Activated CD4-positive, alpha-beta T cell treated with anti-CD3 and anti-CD28 coated beads for 36 hours (primary cell): ENCODE measurements around the gene SEC24A. TPM values are rescaled to one million over a fixed set of nuclear protein-coding genes. Genes with fewer than 3 reads are reported as not detected.
"Not testable (repeated sequence)": the region's sequence is repeated elsewhere in the genome, so short reads cannot be mapped to it uniquely, and the experiment has no call there.

Experiments used
- ATAC-seq: fragments of 200-7000 bp; cut with Tn5 transposase; one replicate; pipeline ENCODE4 v1.10.0; 2021; ENCODE audit warnings: mild to moderate bottlenecking, moderate library complexity
- CTCF ChIA-PET: fragments of 350-600 bp; sonication (Branson Sonifier 250); formaldehyde crosslinking; loops from one replicate; lab custom pipeline; 2021; ENCODE audit warnings: antibody characterized with exemption; lab: Charles Lee
- POLR2A ChIA-PET: fragments of 350-600 bp; sonication (Branson Sonifier 250); formaldehyde crosslinking; loops from one replicate; lab custom pipeline; 2021; ENCODE audit warnings: antibody characterized with exemption, inconsistent platforms; lab: Charles Lee
- DNase-seq: peaks from one replicate; pipeline ENCODE4 v3.0.0-alpha.2; 2020
- H3K27ac Mint-ChIP-seq: one replicate; pipeline ENCODE4 v1.8.0; 2021; ENCODE audit warnings: mixed read lengths
- H3K27me3 Mint-ChIP-seq: one replicate; pipeline ENCODE4 v1.8.0; 2021; ENCODE audit warnings: mixed read lengths
- H3K36me3 Mint-ChIP-seq: one replicate; pipeline ENCODE4 v1.8.0; 2021; ENCODE audit warnings: low read depth, mixed read lengths
- H3K4me1 Mint-ChIP-seq: one replicate; pipeline ENCODE4 v1.8.0; 2021; ENCODE audit warnings: mixed read lengths
- H3K4me3 Mint-ChIP-seq: one replicate; pipeline ENCODE4 v1.8.0; 2021; ENCODE audit warnings: mild to moderate bottlenecking, moderate library complexity, mixed read lengths
- H3K9me3 Mint-ChIP-seq: one replicate; pipeline ENCODE4 v1.8.0; 2021; ENCODE audit warnings: low read depth, mixed read lengths
- intact Hi-C, 2 experiments: fragments of 100-400 bp; cut with DNase I in 1 of 2; cut with micrococcal nuclease in 1 of 2; formaldehyde crosslinking; loops; one replicate each; pipeline versions ENCODE4 v1.14.2 to v1.15.1; 2022 to 2024; cut with DNase I, micrococcal nuclease
- total RNA-seq, 2 experiments: library from RNA; stranded (reverse); gene quantifications; one replicate each; pipeline ENCODE4 v1.2.3, GENCODE V29; 2021

SEC24A gene
- total RNA-seq, 2 experiments from 2014 or later: 32.2 to 41.3 TPM

DNA sequence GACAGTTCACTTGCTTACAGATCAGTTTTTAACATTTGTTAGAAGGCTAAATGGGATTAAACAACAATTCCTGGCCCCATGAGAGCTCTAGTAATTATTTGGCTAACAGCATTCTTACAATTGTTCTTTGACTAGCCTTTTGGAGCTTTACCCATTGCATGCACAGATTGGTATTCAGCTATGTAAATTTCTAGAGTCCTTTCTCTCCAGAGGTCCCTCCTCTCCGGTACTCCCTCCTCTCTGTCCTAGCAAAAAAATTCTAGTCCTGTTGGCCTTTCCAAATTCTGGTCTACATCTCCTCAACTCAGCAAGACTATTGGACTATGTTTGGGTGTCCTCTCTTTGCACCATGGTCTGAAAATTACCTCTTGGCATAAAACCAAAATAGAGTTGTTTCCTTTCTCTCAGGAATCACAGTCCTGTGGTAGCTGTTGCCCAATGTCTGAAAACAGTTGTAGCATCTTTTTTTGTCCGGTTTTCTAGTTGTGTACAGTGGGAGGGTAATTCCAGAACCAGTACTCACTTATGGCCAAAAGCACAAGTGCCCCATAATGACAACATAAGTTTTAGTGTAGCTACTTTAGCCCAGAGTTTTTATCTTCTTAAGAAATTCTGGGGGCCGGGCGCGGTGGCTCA, 34.0 kb upstream of the SEC24A start:
- Mint-ChIP-seq H3K36me3 (peaks cover 30% of the 10 kb centered on the region), H3K4me1 (peaks cover 14% of the 10 kb centered on the region), H3K9me3 (no peaks in the 10 kb centered on the region), H3K27me3 (no peaks in the 10 kb centered on the region), H3K27ac (peak overlapping the region; percentile 27), H3K4me3 (no peak overlapping the region)
- ATAC-seq (no peak), DNase-seq (no peak)
- intact Hi-C loops: no loop called here
- POLR2A ChIA-PET: no interaction called here
- CTCF ChIA-PET: interaction anchor here (0.6 to 1.1 kb wide), 4 partner anchors 21 to 68 kb away, joined by 3 to 4 read pairs (median 3); no protein-coding TSS in a partner anchor

DNA sequence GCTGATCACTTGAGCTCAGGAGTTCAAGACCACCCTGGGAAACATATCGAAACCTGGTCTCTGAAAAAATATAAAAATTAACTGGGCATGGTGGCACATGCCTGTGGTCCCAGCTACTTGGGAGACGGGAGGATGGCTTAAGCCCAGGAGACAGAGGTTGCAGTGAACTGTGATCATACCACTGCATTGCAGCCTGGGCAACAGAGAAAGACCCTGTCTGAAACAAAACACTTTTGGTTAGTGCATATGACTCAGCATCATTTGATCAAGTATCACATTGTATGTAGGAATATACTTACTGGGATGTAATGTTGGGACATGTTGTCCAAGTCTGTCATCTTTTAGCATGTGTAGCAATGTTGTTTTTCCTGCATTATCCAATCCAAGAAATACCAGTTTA, 28.0 kb upstream of the SEC24A start:
- Mint-ChIP-seq H3K9me3 (no peaks in the 10 kb centered on the region), H3K4me3 (no peak overlapping the region), H3K27me3 (no peaks in the 10 kb centered on the region), H3K36me3 (peaks cover 23% of the 10 kb centered on the region), H3K4me1 (peaks cover 7% of the 10 kb centered on the region), H3K27ac (no peak overlapping the region)
- ChIA-PET POLR2A (interaction anchor here (0.7 kb wide), 1 partner anchor 189 kb away, joined by 3 read pairs; no protein-coding TSS in a partner anchor), CTCF (interaction anchor here (0.7 to 1.1 kb wide), 4 partner anchors 14 to 250 kb away, joined by 3 read pairs; no protein-coding TSS in a partner anchor)
- no peak for ATAC-seq
- DNase-seq: no peak
- intact Hi-C loops: no loop called here

DNA sequence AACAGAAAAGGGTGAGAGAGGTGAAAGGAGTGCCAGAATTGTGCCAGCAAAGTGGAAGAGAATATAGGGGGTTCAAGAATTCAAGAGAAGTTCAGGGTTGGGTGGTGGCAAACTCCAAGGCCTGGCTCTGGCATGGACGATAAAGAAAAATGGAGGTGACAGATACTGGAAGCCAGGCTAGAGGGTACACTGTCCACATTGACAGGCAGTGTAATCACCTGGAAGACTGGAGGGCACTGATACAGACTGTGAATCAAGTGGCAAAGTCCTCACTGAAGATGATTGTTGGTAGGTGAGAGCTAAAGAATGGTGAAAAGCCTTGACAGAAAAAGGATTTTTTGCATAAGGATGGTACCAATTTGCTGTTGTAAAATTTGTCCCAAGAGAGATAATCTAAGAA, 23.0 kb upstream of the SEC24A start:
- Mint-ChIP-seq H3K36me3 (peaks cover 19% of the 10 kb centered on the region), H3K4me1 (peaks cover 15% of the 10 kb centered on the region), H3K27me3 (no peaks in the 10 kb centered on the region), H3K27ac (no peak overlapping the region), H3K9me3 (no peaks in the 10 kb centered on the region), H3K4me3 (no peak overlapping the region)
- CTCF ChIA-PET: no interaction called here
- POLR2A ChIA-PET: no interaction called here
- ATAC-seq: no peak
- DNase-seq: no peak
- intact Hi-C loops: no loop called here

DNA sequence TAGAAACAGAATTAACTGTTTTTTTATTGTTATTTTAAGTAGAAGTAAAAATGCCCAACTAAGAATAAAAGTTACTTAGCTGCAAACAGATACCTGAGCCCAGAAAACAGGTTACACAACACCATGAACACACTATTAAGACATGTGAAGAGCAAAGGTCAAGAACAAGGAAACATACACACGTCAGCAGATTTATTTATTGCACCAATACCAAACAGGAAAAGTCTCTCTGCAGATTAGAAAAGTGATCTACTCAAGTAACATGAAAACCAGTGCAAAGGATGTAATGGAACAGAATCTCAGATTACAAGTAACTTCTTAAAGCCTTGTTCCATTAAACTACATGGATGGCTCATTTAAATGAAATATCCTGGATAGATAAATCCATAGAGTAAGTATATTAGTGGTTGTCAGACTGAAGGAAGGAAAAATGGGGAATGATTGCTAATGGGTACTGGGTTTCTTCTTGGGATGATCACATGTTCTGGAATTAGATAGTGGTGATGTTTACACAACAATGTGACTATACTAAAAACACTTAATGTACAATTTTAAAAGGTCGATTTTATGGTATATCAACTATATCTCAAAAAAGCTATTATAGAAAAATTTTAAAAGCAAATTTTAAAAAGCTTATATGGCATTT, 22.1 kb upstream of the SEC24A start:
- peaks cover 22% of the 10 kb centered on the region for H3K4me1 Mint-ChIP-seq
- H3K9me3 Mint-ChIP-seq: no peaks in the 10 kb centered on the region
- DNase-seq (no peak), ATAC-seq (no peak)
- H3K36me3 Mint-ChIP-seq: peaks cover 20% of the 10 kb centered on the region
- H3K27ac Mint-ChIP-seq: peak overlapping the region; percentile 29
- H3K4me3 Mint-ChIP-seq: no peak overlapping the region
- ChIA-PET CTCF (no interaction called here), POLR2A (interaction anchor here (0.6 kb wide), 1 partner anchor 39 kb away, joined by 3 read pairs; no protein-coding TSS in a partner anchor)
- no peaks in the 10 kb centered on the region for H3K27me3 Mint-ChIP-seq
- intact Hi-C loops: no loop called here

DNA sequence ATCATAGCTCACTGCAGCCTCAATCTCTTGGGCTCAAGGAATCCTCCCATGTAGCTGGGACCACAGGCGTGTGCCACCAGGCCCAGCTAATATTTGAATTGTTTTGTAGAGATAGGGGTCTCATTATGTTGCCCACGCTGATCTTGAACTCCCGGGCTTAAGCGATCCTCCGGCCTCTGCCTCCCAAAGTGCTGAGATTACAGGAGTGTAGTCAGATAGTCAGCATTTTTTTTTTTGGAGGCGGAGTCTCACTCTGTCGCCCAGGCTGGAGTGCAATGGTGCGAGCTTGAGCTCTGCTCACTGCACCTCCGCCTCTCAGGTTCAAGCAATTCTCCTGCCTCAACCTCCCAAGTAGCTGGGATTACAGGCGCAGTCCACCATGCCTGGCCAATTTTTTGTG, 14.4 kb upstream of the SEC24A start:
- no peak for DNase-seq
- Mint-ChIP-seq H3K27me3 (no peaks in the 10 kb centered on the region), H3K27ac (peak overlapping the region; percentile 25), H3K36me3 (peaks cover 9% of the 10 kb centered on the region), H3K4me3 (no peak overlapping the region), H3K4me1 (peaks cover 18% of the 10 kb centered on the region), H3K9me3 (no peaks in the 10 kb centered on the region)
- POLR2A ChIA-PET: interaction anchor here (1.8 kb wide), 1 partner anchor 26 kb away, joined by 12 read pairs; no protein-coding TSS in a partner anchor
- CTCF ChIA-PET: interaction anchor here (0.7 to 2.9 kb wide), 4 partner anchors 9 to 252 kb away, joined by 3 to 11 read pairs (median 6); no protein-coding TSS in a partner anchor
- intact Hi-C loops: no loop called here
- no peak for ATAC-seq

DNA sequence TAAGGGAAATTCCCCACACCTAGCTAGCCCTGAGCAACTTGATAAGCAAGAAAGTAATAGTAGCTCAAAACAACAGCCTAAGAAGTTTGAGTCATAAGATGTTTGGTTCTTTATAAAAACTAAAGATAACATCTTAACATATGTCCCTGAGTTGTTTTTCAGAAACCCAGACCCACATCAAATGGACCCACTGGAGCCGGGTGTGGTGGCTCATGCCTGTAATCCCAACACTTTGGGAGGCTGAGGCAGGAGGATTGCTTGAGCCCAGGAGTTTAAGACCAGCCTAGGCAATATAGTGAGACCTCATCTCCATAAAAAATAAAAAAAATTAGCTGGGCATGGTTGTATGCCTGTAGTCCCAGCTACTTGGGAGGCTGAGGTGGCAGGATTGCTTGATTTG, 13.2 kb upstream of the SEC24A start:
- ChIA-PET POLR2A (interaction anchor here (0.6 to 1.8 kb wide), 2 partner anchors 25 to 27 kb away, joined by 3 to 12 read pairs; no protein-coding TSS in a partner anchor), CTCF (interaction anchor here (0.6 to 2.9 kb wide), 6 partner anchors 8 to 48 kb away, joined by 3 to 11 read pairs (median 5); partner anchors contain the start of gene SEC24A)
- DNase-seq, H3K27me3 Mint-ChIP-seq, intact Hi-C loops, H3K36me3 Mint-ChIP-seq, H3K9me3 Mint-ChIP-seq, H3K4me3 Mint-ChIP-seq: not testable (repeated sequence)
- Mint-ChIP-seq H3K4me1 (peaks cover 16% of the 10 kb centered on the region), H3K27ac (peak overlapping the region; percentile 73)
- peak; percentile 13 for ATAC-seq

DNA sequence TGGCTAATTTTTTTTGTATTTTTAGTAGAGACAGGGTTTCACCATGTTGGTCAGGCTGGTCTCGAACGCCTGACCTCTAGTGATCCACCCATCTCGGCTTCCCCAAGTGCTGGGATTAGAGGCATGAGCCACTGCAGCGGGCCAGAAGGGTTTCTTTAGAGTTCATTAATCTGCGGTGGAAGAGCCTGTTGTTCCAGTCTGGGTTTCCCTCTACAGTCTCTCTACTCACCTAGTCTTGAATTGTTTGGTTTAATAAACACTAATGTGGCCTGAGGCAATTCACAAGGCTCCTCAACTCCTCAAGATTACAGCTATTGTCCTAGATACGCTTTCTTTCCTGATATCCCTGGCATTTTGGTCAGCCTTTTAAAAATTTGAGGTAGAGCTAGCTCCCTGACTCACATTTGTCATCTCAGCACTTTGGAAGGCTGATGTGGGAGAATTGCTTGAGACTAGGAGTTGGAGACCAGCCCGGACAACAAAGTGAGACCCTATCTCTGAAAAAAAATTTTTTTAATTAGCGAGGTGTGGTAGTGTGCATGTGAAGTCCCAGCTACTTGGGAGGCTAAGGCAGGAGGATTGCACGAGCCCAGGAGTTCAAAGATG, 11.4 kb upstream of the SEC24A start:
- no peak overlapping the region for H3K27ac Mint-ChIP-seq
- no peaks in the 10 kb centered on the region for H3K27me3 Mint-ChIP-seq
- H3K4me3 Mint-ChIP-seq: no peak overlapping the region
- DNase-seq (no peak), ATAC-seq (no peak)
- no peaks in the 10 kb centered on the region for H3K36me3 Mint-ChIP-seq
- intact Hi-C loops: no loop called here
- peaks cover 6% of the 10 kb centered on the region for H3K4me1 Mint-ChIP-seq
- CTCF ChIA-PET: interaction anchor here (1.1 to 1.6 kb wide), 2 partner anchors 10 to 50 kb away, joined by 3 to 4 read pairs; no protein-coding TSS in a partner anchor
- no peaks in the 10 kb centered on the region for H3K9me3 Mint-ChIP-seq
- POLR2A ChIA-PET: interaction anchor here (0.7 to 1.0 kb wide), 2 partner anchors 50 to 101 kb away, joined by 3 to 5 read pairs; partner anchors contain the start of gene CAMLG

DNA sequence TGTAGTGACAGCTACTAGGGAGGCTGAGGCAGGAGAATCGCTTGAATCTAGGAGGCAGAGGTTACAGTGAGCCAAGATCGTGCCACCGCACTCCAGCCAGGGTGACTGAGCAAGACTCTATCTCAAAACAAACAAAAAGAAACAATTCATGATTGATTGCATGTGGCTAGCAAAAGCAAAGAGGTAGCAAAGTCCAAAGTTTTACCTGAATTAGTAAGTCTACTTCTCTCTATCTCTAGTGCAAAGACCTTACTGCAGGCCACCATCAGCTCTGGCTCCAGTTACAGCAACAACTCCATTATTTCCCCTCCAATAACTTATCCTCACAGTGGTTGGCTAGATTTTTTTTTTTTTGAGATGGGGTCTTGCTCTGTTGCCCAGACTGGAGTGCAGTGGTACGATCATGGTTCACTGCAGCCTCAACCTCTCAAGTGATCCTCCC, 9.8 kb upstream of the SEC24A start:
- no peak for DNase-seq
- Mint-ChIP-seq H3K36me3 (no peaks in the 10 kb centered on the region), H3K9me3 (no peaks in the 10 kb centered on the region), H3K4me1 (peaks cover 6% of the 10 kb centered on the region), H3K27me3 (no peaks in the 10 kb centered on the region), H3K4me3 (no peak overlapping the region), H3K27ac (no peak overlapping the region)
- ATAC-seq: no peak
- ChIA-PET CTCF (no interaction called here), POLR2A (interaction anchor here (0.5 kb wide), 1 partner anchor 542 kb away, joined by 4 read pairs; no protein-coding TSS in a partner anchor)
- intact Hi-C loops: no loop called here

DNA sequence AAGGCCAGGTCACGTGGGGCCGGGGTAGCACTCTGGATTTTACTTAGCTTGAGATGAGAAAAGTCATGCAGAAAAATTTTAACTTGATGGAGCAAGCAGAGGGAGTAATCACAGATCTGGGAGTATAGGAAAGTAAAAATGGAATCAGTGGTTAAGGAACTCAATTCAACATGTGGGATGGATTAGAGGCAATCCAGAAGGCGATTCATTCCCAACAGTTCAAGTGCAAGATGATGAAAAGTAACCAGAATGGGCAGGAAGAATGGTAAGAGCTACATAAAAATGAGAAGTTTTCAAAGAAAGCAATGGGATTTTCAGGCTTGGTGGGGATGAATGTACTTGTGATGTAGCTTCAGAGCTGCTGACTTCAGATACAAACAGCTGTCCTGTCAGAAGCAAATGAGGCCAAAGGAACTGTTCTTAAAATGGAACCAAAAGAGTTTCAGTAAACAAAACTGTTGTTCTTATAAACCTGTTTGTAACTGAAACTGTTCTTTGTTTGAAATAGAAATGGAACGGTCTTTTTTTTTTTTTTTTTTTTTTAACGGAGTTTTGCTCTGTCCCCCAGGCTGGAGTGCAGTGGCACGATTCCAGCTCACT, 5.6 kb upstream of the SEC24A start:
- no peak for DNase-seq
- H3K36me3 Mint-ChIP-seq: no peaks in the 10 kb centered on the region
- H3K4me3 Mint-ChIP-seq: no peak overlapping the region
- peak overlapping the region; percentile 10 for H3K27ac Mint-ChIP-seq
- H3K27me3 Mint-ChIP-seq: no peaks in the 10 kb centered on the region
- ChIA-PET POLR2A (no interaction called here), CTCF (interaction anchor here (0.7 to 1.3 kb wide), 3 partner anchors 9 to 56 kb away, joined by 3 to 7 read pairs (median 5); no protein-coding TSS in a partner anchor)
- intact Hi-C loops: no loop called here
- no peaks in the 10 kb centered on the region for H3K9me3 Mint-ChIP-seq
- no peak for ATAC-seq
- H3K4me1 Mint-ChIP-seq: peaks cover 14% of the 10 kb centered on the region

DNA sequence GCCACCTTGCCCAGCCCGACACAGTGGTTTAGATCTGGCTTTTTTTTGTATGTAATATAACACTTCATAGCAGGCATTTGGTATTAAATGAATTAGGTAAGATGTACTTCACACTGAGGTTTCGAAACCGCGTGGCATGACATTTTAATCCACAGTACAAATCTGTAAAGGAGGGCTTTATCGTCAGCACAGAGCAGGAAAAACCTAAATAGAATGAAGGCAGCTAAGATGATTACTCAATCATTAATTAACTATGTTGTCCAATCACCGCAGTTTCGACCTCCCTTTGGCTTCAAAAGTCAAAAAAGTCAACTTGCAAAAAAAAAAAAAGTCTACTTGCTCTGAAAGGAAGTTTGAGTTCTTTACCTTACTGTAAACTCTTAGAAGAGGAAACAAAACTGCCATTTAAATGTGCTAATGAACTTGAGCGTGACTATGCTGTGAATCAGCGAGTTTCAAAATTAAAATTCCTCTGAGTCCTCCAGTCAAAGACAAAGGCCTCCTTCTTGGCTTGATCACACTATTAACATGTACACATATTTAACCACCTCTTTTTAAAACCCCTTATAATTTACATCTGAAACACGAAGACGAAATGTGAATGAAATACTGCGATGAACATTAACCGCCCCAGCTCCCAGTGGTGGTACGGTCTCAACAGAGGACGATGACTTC, 698 bp upstream of the SEC24A start:
- H3K4me1 Mint-ChIP-seq: peaks cover 30% of the 10 kb centered on the region
- no peaks in the 10 kb centered on the region for H3K9me3 Mint-ChIP-seq
- no peaks in the 10 kb centered on the region for H3K27me3 Mint-ChIP-seq
- peak overlapping the region; percentile 87 for H3K4me3 Mint-ChIP-seq
- intact Hi-C loops: loop anchor here (1.0 to 5.0 kb wide), 16 partner anchors 16 to 644 kb away; partner anchors contain the start of genes DDX46 (in 2 of the 2), SAR1B (in 2 of the 2), UBE2B (in 2 of the 2) and CAMLG (in 1 of the 2)
- DNase-seq: peak; percentile 60
- peak; percentile 67 for ATAC-seq
- H3K36me3 Mint-ChIP-seq: peaks cover 16% of the 10 kb centered on the region
- POLR2A ChIA-PET: interaction anchor here (0.6 to 1.4 kb wide), 3 partner anchors 17 to 276 kb away, joined by 3 to 6 read pairs (median 4); no protein-coding TSS in a partner anchor
- peak overlapping the region; percentile 99 for H3K27ac Mint-ChIP-seq
- CTCF ChIA-PET: interaction anchor here (0.8 to 2.7 kb wide), 4 partner anchors 12 to 61 kb away, joined by 4 to 12 read pairs (median 6); no protein-coding TSS in a partner anchor
